Measurements from ENCODE around the gene IFNA10.

GRCh38 chr9:21160178-21160577 is 46.8 kb downstream of the IFNA10 start:
- no peak for TF ChIP-seq POLR2A (IDR thresholded peaks at IDR 0.05)
- TF ChIP-seq CTCF (IDR thresholded peaks at IDR 0.05 in 4 of 5, conservative IDR thresholded peaks at IDR 0.05 in 1 of 5): no peak

All from gastrocnemius medialis (tissue), 4 donors.